Cardiac fibroblast (primary cell): ENCODE results near the gene TMEM94.
"Not testable (repeated sequence)": the region's sequence is repeated elsewhere in the genome, so short reads cannot be mapped to it uniquely, and the experiment has no call there.

Source experiments
- DNase-seq, 2 donors: peaks; one replicate each; pipeline versions ENCODE4 v3.0.0 to v3.0.0-alpha.2; 2010; ENCODE audit warnings: low read depth in 2 of 2
- H3K4me3 ChIP-seq, 2 donors: replicated peaks in 1 of 2; 1 replicate in 1 of 2; 2 replicates in 1 of 2; pipeline ENCODE4 v1.5.1; 2011; ENCODE audit warnings: low read depth in 2 of 2, low read length in 2 of 2, mild to moderate bottlenecking in 2 of 2, moderate library complexity in 1 of 2
- TF ChIP-seq, protein P1 (sequence below): IDR thresholded peaks from one replicate; pipeline ENCODE4 v1.5.1; 2011; ENCODE audit warnings: low read depth, mild to moderate bottlenecking, low read length, inconsistent platforms

TMEM94 gene

DNA sequence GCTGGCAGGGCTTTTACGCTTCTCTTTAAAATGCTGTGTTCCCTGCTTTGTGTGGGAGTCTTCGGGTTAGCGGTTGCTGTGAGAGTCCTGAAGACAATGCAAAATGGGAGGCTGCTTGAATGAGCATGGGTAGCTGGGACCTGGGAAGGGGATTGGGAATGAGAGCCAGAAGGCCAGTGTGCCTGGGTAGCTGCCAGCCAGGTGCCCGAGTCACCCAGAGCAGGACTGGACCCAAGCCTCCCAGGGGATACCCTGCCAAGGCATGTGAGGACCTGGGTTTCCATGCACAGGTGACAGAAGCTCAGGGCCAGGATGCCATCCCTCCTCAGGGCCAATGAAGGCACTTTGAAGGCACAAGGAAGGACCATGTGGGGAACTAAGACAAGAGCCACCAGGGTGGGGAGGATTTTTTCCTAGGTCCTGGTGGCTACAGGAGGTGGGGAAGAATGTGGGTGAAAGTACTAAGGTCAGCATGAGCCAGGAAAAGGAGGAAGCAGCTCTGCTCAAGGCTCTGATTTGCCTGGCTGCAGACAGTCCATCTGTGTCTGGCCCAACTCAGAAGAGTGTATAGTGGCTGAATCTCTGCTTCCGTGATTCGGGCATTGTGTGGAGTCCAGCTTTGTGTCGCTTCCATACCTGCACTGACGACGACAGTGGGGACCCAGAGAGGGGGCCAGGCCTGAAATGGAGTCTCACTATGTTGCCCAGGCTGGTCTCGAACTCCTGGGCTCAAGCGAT, 20.5 kb downstream of the TMEM94 start:
- TF ChIP-seq, protein P1, sequence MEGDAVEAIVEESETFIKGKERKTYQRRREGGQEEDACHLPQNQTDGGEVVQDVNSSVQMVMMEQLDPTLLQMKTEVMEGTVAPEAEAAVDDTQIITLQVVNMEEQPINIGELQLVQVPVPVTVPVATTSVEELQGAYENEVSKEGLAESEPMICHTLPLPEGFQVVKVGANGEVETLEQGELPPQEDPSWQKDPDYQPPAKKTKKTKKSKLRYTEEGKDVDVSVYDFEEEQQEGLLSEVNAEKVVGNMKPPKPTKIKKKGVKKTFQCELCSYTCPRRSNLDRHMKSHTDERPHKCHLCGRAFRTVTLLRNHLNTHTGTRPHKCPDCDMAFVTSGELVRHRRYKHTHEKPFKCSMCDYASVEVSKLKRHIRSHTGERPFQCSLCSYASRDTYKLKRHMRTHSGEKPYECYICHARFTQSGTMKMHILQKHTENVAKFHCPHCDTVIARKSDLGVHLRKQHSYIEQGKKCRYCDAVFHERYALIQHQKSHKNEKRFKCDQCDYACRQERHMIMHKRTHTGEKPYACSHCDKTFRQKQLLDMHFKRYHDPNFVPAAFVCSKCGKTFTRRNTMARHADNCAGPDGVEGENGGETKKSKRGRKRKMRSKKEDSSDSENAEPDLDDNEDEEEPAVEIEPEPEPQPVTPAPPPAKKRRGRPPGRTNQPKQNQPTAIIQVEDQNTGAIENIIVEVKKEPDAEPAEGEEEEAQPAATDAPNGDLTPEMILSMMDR: no peak
- H3K4me3 ChIP-seq: no peak overlapping the region
- DNase-seq: no peak

DNA sequence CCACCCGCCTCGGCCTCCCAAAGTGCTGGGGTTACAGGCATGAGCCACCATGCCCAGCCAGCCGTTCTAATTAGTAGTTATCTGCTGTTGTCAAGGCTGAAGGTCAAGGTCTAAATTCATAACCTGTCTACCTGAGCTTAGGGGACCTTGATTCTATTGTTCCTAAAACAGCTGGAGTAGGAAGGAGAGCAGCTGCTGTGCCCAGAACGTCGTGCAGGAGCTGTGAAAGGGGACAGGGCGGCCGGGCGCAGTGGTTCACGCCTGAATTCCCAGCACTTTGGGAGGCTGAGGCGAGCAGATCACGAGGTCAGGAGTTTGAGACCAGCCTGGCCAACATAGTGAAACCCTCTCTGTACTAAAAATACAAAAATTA, 21.0 kb downstream of the TMEM94 start:
- DNase-seq: not testable (repeated sequence)

GRCh38 chr17:75478508-75478907, 22.1 kb downstream of the TMEM94 start:
- DNase-seq: no peak
- no peak overlapping the region for H3K4me3 ChIP-seq
- TF ChIP-seq, protein P1: no peak

More for the DNA sequence above, 21.0 kb downstream of the TMEM94 start:
- H3K4me3 ChIP-seq: not testable (repeated sequence)

- no peak overlapping the region for H3K4me3 ChIP-seq
- DNase-seq: no peak
- TF ChIP-seq, protein P1: no peak
These were observed 23.8 kb downstream of the TMEM94 start for GRCh38 chr17:75480281-75480680.

GRCh38 chr17:75481194-75482068, 25.0 kb downstream of the TMEM94 start:
- H3K4me3 ChIP-seq: no peak overlapping the region
- no peak for DNase-seq
- TF ChIP-seq, protein P1: no peak

- H3K4me3 ChIP-seq: no peak overlapping the region
- TF ChIP-seq, protein P1: no peak
- no peak for DNase-seq
These were observed 25.9 kb downstream of the TMEM94 start for GRCh38 chr17:75482098-75482942.
